Ishikawa (cell line): ENCODE measurements around the gene DIP2B.

ENCODE experiments used
- EGR1 ChIP-seq: IDR thresholded peaks from 2 replicates; pipeline ENCODE4 v1.6.1; 2012
- EP300 ChIP-seq: IDR thresholded peaks from 2 replicates; pipeline ENCODE4 v1.6.1; 2012; ENCODE audit warnings: borderline replicate concordance
- MAX ChIP-seq: IDR thresholded peaks from 2 replicates; pipeline ENCODE4 v1.6.1; 2012
- NFIC ChIP-seq: IDR thresholded peaks from 2 replicates; pipeline ENCODE4 v1.6.1; 2012
- RAD21 ChIP-seq: IDR thresholded peaks from 2 replicates; pipeline ENCODE4 v1.6.1; 2012; ENCODE audit warnings: low read depth
- REST ChIP-seq: IDR thresholded peaks from 2 replicates; pipeline ENCODE4 v1.6.1; 2012; ENCODE audit warnings: low read depth, mild to moderate bottlenecking
- TAF1 ChIP-seq: IDR thresholded peaks from 2 replicates; pipeline ENCODE4 v1.6.1; 2012; ENCODE audit warnings: low read depth, mild to moderate bottlenecking
- USF1 ChIP-seq: IDR thresholded peaks from 2 replicates; pipeline ENCODE4 v1.6.1; 2012
- YY1 ChIP-seq: IDR thresholded peaks from 2 replicates; pipeline ENCODE4 v1.6.1; 2012; ENCODE audit warnings: low read depth

GRCh38 chr12:50528800-50529199 is 24.0 kb downstream of the DIP2B start:
- TF ChIP-seq REST (no peak), TAF1 (no peak), USF1 (no peak), MAX (no peak), YY1 (no peak), NFIC (no peak), RAD21 (no peak), EP300 (no peak), EGR1 (no peak)
